ENCODE measurements around the gene CCDC106.

DNA sequence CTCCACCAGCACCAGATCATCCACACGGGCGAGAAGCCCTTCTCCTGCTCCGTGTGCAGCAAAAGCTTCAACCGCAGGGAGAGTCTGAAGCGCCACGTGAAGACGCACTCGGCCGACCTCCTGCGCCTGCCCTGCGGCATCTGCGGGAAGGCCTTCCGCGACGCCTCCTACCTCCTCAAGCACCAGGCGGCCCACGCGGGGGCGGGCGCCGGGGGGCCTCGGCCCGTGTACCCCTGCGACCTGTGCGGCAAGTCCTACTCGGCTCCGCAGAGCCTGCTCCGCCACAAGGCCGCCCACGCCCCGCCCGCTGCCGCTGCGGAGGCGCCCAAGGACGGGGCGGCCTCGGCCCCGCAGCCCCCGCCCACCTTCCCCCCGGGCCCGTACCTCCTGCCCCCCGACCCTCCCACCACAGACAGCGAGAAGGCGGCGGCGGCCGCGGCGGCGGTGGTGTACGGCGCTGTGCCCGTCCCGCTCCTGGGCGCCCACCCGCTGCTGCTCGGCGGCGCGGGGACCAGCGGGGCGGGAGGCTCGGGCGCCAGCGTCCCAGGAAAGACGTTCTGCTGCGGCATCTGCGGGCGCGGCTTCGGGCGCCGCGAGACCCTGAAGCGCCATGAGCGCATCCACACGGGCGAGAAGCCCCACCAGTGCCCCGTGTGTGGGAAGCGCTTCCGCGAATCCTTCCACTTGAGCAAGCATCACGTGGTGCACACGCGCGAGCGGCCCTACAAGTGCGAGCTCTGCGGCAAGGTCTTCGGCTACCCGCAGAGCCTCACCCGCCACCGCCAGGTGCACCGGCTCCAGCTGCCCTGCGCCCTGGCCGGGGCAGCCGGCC, 33.1 kb upstream of the CCDC106 start:
- TF ChIP-seq POLR2AphosphoS5 (IDR thresholded peaks at IDR 0.05; ENCODE audit: borderline replicate concordance, low read depth, low read length): no peak
- no peak for TF ChIP-seq EZH2 (IDR thresholded peaks at IDR 0.05)
